ENCODE measurements around the gene SGPL1.
"Not testable (repeated sequence)": the region's sequence is repeated elsewhere in the genome, so short reads cannot be mapped to it uniquely, and the experiment has no call there.

SGPL1 gene

GRCh38 chr10:70815504-70816219, at the start of gene SGPL1:
SGPL1 (plus strand) TSS chr10:70815948; CDS start chr10:70816854, 906 bp downstream.
- peak; percentile 79 for DNase-seq (ENCODE audit: low spot score)

GRCh38 chr10:70768026-70768685, 47.6 kb upstream of the SGPL1 start:
- DNase-seq (ENCODE audit: low spot score): not testable (repeated sequence)

GRCh38 chr10:70769121-70769520, 46.6 kb upstream of the SGPL1 start:
- no peak for DNase-seq (ENCODE audit: low spot score)

- DNase-seq (ENCODE audit: low spot score): no peak
These were observed 45.7 kb upstream of the SGPL1 start for GRCh38 chr10:70770001-70770400.

- DNase-seq (ENCODE audit: low spot score): not testable (repeated sequence)
These were observed 45.2 kb upstream of the SGPL1 start for GRCh38 chr10:70770516-70770915.

GRCh38 chr10:70771311-70772194, 44.2 kb upstream of the SGPL1 start:
- DNase-seq (ENCODE audit: low spot score): no peak

GRCh38 chr10:70772627-70773026, 43.1 kb upstream of the SGPL1 start:
- DNase-seq (ENCODE audit: low spot score): no peak

- DNase-seq (ENCODE audit: low spot score): no peak
These were observed 42.3 kb upstream of the SGPL1 start for GRCh38 chr10:70773461-70773860.

- DNase-seq (ENCODE audit: low spot score): no peak
These were observed 41.6 kb upstream of the SGPL1 start for GRCh38 chr10:70773965-70774809.

GRCh38 chr10:70774810-70775678, 40.7 kb upstream of the SGPL1 start:
- DNase-seq (ENCODE audit: low spot score): no peak

GRCh38 chr10:70775679-70776454, 39.9 kb upstream of the SGPL1 start:
- no peak for DNase-seq (ENCODE audit: low spot score)

- no peak for DNase-seq (ENCODE audit: low spot score)
These were observed 39.2 kb upstream of the SGPL1 start for GRCh38 chr10:70776455-70777005.

GRCh38 chr10:70777063-70777875, 38.5 kb upstream of the SGPL1 start:
- no peak for DNase-seq (ENCODE audit: low spot score)

- DNase-seq (ENCODE audit: low spot score): no peak
These were observed 37.4 kb upstream of the SGPL1 start for GRCh38 chr10:70778267-70778924.

- DNase-seq (ENCODE audit: low spot score): peak; percentile 59
These were observed 36.7 kb upstream of the SGPL1 start for GRCh38 chr10:70779088-70779487.

- no peak for DNase-seq (ENCODE audit: low spot score)
These were observed 36.0 kb upstream of the SGPL1 start for GRCh38 chr10:70779511-70780369.

- no peak for DNase-seq (ENCODE audit: low spot score)
These were observed 35.4 kb upstream of the SGPL1 start for GRCh38 chr10:70780370-70780760.
